ENCODE results near the gene KRTAP4-12. TPM values are rescaled to one million over a fixed set of nuclear protein-coding genes. Genes with fewer than 3 reads are reported as not detected.
"Not testable (repeated sequence)": the region's sequence is repeated elsewhere in the genome, so short reads cannot be mapped to it uniquely, and the experiment has no call there.

The KRTAP4-12 gene
- polyA plus RNA-seq, 1 donor from 2014 or later: not detected

DNA sequence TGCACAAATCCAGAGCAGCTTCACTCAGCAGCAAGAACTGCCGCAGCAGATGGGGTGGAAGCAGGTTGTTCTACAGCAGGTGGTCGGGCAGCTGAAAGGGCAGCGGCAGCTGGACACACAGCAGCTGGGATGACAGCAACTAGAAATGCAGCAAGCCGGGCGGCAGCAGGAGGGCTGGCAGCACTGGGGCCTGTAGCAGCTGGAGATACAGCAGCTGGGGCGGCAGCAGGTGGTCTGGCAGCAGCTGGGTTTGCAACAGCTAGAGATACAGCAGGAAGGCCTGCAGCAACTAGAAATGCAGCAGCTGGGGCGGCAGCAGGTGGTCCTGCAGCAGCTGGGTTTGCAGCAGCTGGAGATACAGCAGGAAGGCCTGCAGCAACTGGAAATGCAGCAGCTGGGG lies 43.6 kb upstream of the KRTAP4-12 start:
- H3K79me2 ChIP-seq (replicated peaks; ENCODE audit: insufficient read depth, low read length): no peaks in the 10 kb centered on the region
- H3F3A ChIP-seq (ENCODE audit: insufficient read depth, low read length, poor library complexity, severe bottlenecking): no peaks in the 10 kb centered on the region
- H3K27ac ChIP-seq (ENCODE audit: low read length): no peak overlapping the region
- H3K4me3 ChIP-seq (ENCODE audit: low read length): no peak overlapping the region
- no peaks in the 10 kb centered on the region for H3K9me2 ChIP-seq (ENCODE audit: insufficient read depth, low read length)
- H3K36me3 ChIP-seq (ENCODE audit: insufficient read depth, low read length): no peaks in the 10 kb centered on the region
- H3K4me2 ChIP-seq (ENCODE audit: low read length): no peak overlapping the region
- H3K9me3 ChIP-seq (ENCODE audit: low read length): no peaks in the 10 kb centered on the region
- H2AFZ ChIP-seq (ENCODE audit: low read depth, low read length): no peak overlapping the region
- H3K27me3 ChIP-seq (ENCODE audit: insufficient read depth, low read depth, low read length): no peaks in the 10 kb centered on the region
- H4K20me1 ChIP-seq (ENCODE audit: insufficient read depth): no peaks in the 10 kb centered on the region
- no peak for TF ChIP-seq RAD21 (conservative IDR thresholded peaks at IDR 0.05)
- no peak for TF ChIP-seq POLR2AphosphoS5 (IDR thresholded peaks at IDR 0.05)
- TF ChIP-seq, protein P1, sequence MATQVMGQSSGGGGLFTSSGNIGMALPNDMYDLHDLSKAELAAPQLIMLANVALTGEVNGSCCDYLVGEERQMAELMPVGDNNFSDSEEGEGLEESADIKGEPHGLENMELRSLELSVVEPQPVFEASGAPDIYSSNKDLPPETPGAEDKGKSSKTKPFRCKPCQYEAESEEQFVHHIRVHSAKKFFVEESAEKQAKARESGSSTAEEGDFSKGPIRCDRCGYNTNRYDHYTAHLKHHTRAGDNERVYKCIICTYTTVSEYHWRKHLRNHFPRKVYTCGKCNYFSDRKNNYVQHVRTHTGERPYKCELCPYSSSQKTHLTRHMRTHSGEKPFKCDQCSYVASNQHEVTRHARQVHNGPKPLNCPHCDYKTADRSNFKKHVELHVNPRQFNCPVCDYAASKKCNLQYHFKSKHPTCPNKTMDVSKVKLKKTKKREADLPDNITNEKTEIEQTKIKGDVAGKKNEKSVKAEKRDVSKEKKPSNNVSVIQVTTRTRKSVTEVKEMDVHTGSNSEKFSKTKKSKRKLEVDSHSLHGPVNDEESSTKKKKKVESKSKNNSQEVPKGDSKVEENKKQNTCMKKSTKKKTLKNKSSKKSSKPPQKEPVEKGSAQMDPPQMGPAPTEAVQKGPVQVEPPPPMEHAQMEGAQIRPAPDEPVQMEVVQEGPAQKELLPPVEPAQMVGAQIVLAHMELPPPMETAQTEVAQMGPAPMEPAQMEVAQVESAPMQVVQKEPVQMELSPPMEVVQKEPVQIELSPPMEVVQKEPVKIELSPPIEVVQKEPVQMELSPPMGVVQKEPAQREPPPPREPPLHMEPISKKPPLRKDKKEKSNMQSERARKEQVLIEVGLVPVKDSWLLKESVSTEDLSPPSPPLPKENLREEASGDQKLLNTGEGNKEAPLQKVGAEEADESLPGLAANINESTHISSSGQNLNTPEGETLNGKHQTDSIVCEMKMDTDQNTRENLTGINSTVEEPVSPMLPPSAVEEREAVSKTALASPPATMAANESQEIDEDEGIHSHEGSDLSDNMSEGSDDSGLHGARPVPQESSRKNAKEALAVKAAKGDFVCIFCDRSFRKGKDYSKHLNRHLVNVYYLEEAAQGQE (IDR thresholded peaks at IDR 0.05; ENCODE audit: borderline replicate concordance): no peak
- no peak for TF ChIP-seq MXI1 (conservative IDR thresholded peaks at IDR 0.05; ENCODE audit: poor library complexity, severe bottlenecking)
- TF ChIP-seq SMC3 (conservative IDR thresholded peaks at IDR 0.05; ENCODE audit: poor library complexity): no peak
- no peak overlapping the region for H3K9ac ChIP-seq (ENCODE audit: low read length)

DNA sequence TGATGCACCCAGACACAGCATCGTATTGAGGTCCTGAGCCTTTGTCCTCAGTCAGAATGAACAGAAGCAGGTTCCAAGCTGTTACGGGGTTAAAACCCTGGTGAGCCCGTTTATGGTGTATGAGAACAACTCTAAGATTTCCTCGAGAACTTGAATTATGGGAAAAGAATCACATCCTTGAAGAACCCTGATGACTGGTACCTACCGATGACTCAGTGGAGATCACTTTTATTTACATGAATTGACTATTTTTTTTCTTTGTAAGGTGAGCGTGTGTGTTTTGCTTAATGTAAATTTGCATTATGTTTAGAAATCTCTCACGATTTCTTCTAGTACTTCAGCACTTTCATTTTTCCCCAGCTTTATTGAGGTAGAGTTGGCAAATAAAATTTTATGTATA lies 39.8 kb upstream of the KRTAP4-12 start:
- Histone ChIP-seq H3F3A (ENCODE audit: insufficient read depth, low read length, poor library complexity, severe bottlenecking) (no peaks in the 10 kb centered on the region), H3K9ac (ENCODE audit: low read length) (no peak overlapping the region), H4K20me1 (ENCODE audit: insufficient read depth) (no peaks in the 10 kb centered on the region), H3K9me2 (ENCODE audit: insufficient read depth, low read length) (no peaks in the 10 kb centered on the region), H3K27ac (ENCODE audit: low read length) (no peak overlapping the region), H3K9me3 (ENCODE audit: low read length) (no peaks in the 10 kb centered on the region), H3K36me3 (ENCODE audit: insufficient read depth, low read length) (no peaks in the 10 kb centered on the region), H3K4me2 (ENCODE audit: low read length) (no peak overlapping the region), H3K4me3 (ENCODE audit: low read length) (no peak overlapping the region), H3K27me3 (ENCODE audit: insufficient read depth, low read depth, low read length) (no peaks in the 10 kb centered on the region), H2AFZ (ENCODE audit: low read depth, low read length) (no peak overlapping the region), H3K79me2 (replicated peaks; ENCODE audit: insufficient read depth, low read length) (no peaks in the 10 kb centered on the region)
- no peak for TF ChIP-seq RAD21 (conservative IDR thresholded peaks at IDR 0.05)

DNA sequence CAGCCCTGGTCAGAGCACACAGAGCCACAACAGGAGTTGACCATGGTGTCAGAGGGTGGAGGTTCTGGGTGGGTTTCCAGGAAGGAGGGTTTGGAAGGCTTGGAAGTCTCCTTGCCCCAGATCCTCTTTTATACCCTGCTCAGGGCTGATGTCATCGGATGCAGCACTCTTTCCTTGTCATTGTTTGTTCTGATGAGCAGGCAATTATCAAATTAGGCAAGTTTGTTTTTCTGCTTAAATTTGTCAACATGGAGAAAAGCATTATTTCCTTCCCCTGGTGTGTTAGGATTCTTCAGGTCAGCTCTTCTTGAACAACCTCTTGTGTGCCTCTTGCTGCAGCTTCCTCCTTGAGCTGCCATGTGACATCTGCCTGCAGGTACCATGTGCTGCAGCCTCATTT lies 36.7 kb upstream of the KRTAP4-12 start, which contains the start of gene KRTAP4-4:
TSS of gene KRTAP4-4 (minus strand) at position 101 of the 400 bp plus-strand sequence. CDS start at position 44, 57 bp downstream.
- no peaks in the 10 kb centered on the region for H3K36me3 ChIP-seq (ENCODE audit: insufficient read depth, low read length)
- no peaks in the 10 kb centered on the region for H3F3A ChIP-seq (ENCODE audit: insufficient read depth, low read length, poor library complexity, severe bottlenecking)
- H3K4me2 ChIP-seq (ENCODE audit: low read length): no peak within 1 kb of the TSS
- H3K79me2 ChIP-seq (replicated peaks; ENCODE audit: insufficient read depth, low read length): no peaks in the 10 kb centered on the region
- H3K27ac ChIP-seq (ENCODE audit: low read length): no peak within 1 kb of the TSS
- no peaks in the 10 kb centered on the region for H4K20me1 ChIP-seq (ENCODE audit: insufficient read depth)
- no peak for TF ChIP-seq SMC3 (conservative IDR thresholded peaks at IDR 0.05; ENCODE audit: poor library complexity)
- no peak for TF ChIP-seq POLR2AphosphoS5 (IDR thresholded peaks at IDR 0.05)
- TF ChIP-seq, protein P1 (IDR thresholded peaks at IDR 0.05; ENCODE audit: borderline replicate concordance): no peak
- no peak for TF ChIP-seq EP300 (conservative IDR thresholded peaks at IDR 0.05; ENCODE audit: poor library complexity, severe bottlenecking)
- TF ChIP-seq, protein P2, sequence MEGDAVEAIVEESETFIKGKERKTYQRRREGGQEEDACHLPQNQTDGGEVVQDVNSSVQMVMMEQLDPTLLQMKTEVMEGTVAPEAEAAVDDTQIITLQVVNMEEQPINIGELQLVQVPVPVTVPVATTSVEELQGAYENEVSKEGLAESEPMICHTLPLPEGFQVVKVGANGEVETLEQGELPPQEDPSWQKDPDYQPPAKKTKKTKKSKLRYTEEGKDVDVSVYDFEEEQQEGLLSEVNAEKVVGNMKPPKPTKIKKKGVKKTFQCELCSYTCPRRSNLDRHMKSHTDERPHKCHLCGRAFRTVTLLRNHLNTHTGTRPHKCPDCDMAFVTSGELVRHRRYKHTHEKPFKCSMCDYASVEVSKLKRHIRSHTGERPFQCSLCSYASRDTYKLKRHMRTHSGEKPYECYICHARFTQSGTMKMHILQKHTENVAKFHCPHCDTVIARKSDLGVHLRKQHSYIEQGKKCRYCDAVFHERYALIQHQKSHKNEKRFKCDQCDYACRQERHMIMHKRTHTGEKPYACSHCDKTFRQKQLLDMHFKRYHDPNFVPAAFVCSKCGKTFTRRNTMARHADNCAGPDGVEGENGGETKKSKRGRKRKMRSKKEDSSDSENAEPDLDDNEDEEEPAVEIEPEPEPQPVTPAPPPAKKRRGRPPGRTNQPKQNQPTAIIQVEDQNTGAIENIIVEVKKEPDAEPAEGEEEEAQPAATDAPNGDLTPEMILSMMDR (IDR thresholded peaks at IDR 0.05; ENCODE audit: poor library complexity, severe bottlenecking): no peak
- TF ChIP-seq EZH2 (IDR thresholded peaks at IDR 0.05; ENCODE audit: borderline replicate concordance, insufficient read depth, low read length, poor library complexity, severe bottlenecking): no peak
- TF ChIP-seq RAD21 (conservative IDR thresholded peaks at IDR 0.05): no peak
- no peak for TF ChIP-seq MXI1 (conservative IDR thresholded peaks at IDR 0.05; ENCODE audit: poor library complexity, severe bottlenecking)
- no peak for TF ChIP-seq TAF1 (IDR thresholded peaks at IDR 0.05; ENCODE audit: low read depth)
- H3K4me3 ChIP-seq (ENCODE audit: low read length): no peak within 1 kb of the TSS
- H2AFZ ChIP-seq (ENCODE audit: low read depth, low read length): no peak within 1 kb of the TSS
- H3K9me2 ChIP-seq (ENCODE audit: insufficient read depth, low read length): no peaks in the 10 kb centered on the region
- H3K9me3 ChIP-seq (ENCODE audit: low read length): no peaks in the 10 kb centered on the region
- H3K9ac ChIP-seq (ENCODE audit: low read length): no peak within 1 kb of the TSS
- no peaks in the 10 kb centered on the region for H3K27me3 ChIP-seq (ENCODE audit: insufficient read depth, low read depth, low read length)

DNA sequence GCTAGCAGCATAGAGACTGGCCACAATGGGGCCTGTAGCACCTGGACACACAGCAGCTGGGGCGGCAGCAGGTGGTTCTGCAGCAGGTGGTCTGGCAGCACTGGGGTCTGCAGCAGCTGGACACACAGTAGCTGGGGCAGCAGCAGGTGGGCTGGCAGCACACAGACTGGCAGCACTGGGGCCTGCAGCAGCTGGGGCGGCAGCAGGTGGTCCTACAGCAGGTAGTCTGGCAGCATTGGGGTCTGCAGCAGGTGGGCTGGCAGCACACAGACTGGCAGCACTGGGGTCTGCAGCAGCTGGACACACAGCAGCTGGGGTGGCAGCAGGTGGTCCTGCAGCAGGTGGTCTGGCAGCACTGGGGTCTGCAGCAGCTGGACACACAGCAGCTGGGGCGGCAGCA lies 36.2 kb upstream of the KRTAP4-12 start:
- not testable (repeated sequence) for H3K27me3 ChIP-seq (ENCODE audit: insufficient read depth, low read depth, low read length); H3K9ac ChIP-seq (ENCODE audit: low read length); H3K4me2 ChIP-seq (ENCODE audit: low read length); H3K4me3 ChIP-seq (ENCODE audit: low read length); H2AFZ ChIP-seq (ENCODE audit: low read depth, low read length); H3K9me3 ChIP-seq (ENCODE audit: low read length); H3K79me2 ChIP-seq (replicated peaks; ENCODE audit: insufficient read depth, low read length); H4K20me1 ChIP-seq (ENCODE audit: insufficient read depth); H3K9me2 ChIP-seq (ENCODE audit: insufficient read depth, low read length); H3K36me3 ChIP-seq (ENCODE audit: insufficient read depth, low read length); H3F3A ChIP-seq (ENCODE audit: insufficient read depth, low read length, poor library complexity, severe bottlenecking); H3K27ac ChIP-seq (ENCODE audit: low read length)

Measured in neural cell (in vitro differentiated cells).